Gastroesophageal sphincter (tissue), 3 donors: ENCODE data around the gene SLFN5.

Source experiments
- EP300 ChIP-seq: sonication (generic); formaldehyde crosslinking; IDR thresholded peaks from one replicate; pipeline ENCODE4 v1.6.1; 2017; ENCODE audit warnings: antibody characterized with exemption, mild to moderate bottlenecking
- POLR2A ChIP-seq, 2 donors: fragments of 450-650 bp; IDR thresholded peaks; one replicate each; pipeline ENCODE4 v1.6.1; 2017; ENCODE audit warnings: antibody characterized with exemption in 2 of 2, mild to moderate bottlenecking in 2 of 2, moderate library complexity in 1 of 2
- POLR2AphosphoS5 ChIP-seq: sonication (generic); formaldehyde crosslinking; IDR thresholded peaks from one replicate; pipeline ENCODE4 v1.6.1; 2017; ENCODE audit warnings: antibody characterized with exemption
- TF ChIP-seq, protein P1 (sequence below), 4 experiments: fragments of 200-600 bp in 2 of 4; fragments of 450-650 bp in 2 of 4; sonication (generic) in 1 of 4; IDR thresholded peaks; one replicate each; pipeline ENCODE4 v1.5.1; 2017 to 2019; ENCODE audit warnings: antibody characterized with exemption in 4 of 4, mild to moderate bottlenecking in 2 of 4, moderate library complexity in 2 of 4

DNA sequence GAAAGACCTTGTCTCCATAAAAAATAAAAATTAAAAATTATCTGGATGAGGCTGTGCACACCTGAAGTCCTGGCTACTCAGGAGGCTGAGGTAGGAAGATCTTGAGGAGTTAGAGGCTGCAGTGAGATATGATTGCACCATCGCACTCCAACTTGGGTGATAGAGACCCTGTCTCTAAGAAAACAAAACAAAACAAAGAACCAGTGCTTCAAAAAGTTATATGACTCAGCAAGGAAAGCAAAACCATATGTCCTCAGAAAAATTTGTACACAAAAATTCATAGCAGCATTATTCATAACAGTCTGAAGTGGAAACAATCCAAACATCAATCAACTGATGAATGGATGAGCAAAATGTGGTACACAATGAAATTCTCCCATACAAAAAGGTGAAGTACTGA lies 48.9 kb downstream of the SLFN5 start:
- TF ChIP-seq, protein P1, sequence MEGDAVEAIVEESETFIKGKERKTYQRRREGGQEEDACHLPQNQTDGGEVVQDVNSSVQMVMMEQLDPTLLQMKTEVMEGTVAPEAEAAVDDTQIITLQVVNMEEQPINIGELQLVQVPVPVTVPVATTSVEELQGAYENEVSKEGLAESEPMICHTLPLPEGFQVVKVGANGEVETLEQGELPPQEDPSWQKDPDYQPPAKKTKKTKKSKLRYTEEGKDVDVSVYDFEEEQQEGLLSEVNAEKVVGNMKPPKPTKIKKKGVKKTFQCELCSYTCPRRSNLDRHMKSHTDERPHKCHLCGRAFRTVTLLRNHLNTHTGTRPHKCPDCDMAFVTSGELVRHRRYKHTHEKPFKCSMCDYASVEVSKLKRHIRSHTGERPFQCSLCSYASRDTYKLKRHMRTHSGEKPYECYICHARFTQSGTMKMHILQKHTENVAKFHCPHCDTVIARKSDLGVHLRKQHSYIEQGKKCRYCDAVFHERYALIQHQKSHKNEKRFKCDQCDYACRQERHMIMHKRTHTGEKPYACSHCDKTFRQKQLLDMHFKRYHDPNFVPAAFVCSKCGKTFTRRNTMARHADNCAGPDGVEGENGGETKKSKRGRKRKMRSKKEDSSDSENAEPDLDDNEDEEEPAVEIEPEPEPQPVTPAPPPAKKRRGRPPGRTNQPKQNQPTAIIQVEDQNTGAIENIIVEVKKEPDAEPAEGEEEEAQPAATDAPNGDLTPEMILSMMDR (IDR thresholded peaks at IDR 0.05), result no peak
- TF ChIP-seq POLR2A (IDR thresholded peaks at IDR 0.05), result no peak
- no peak for TF ChIP-seq EP300
- TF ChIP-seq POLR2AphosphoS5, result no peak
